B cell (primary cell): ENCODE measurements around the gene NSD1.

ENCODE experiments used
- EZH2 ChIP-seq: IDR thresholded peaks from 2 replicates; pipeline ENCODE4 v1.6.1; 2012; ENCODE audit warnings: borderline replicate concordance, low read depth, mild to moderate bottlenecking, moderate library complexity, low read length; ENCODE audit not compliant: insufficient read depth, poor library complexity, severe bottlenecking
- TF ChIP-seq, protein P1 (sequence below): fragments of 200-600 bp; IDR thresholded peaks from one replicate; pipeline ENCODE4 v1.8.0; 2022; ENCODE audit warnings: antibody characterized with exemption, mild to moderate bottlenecking

DNA sequence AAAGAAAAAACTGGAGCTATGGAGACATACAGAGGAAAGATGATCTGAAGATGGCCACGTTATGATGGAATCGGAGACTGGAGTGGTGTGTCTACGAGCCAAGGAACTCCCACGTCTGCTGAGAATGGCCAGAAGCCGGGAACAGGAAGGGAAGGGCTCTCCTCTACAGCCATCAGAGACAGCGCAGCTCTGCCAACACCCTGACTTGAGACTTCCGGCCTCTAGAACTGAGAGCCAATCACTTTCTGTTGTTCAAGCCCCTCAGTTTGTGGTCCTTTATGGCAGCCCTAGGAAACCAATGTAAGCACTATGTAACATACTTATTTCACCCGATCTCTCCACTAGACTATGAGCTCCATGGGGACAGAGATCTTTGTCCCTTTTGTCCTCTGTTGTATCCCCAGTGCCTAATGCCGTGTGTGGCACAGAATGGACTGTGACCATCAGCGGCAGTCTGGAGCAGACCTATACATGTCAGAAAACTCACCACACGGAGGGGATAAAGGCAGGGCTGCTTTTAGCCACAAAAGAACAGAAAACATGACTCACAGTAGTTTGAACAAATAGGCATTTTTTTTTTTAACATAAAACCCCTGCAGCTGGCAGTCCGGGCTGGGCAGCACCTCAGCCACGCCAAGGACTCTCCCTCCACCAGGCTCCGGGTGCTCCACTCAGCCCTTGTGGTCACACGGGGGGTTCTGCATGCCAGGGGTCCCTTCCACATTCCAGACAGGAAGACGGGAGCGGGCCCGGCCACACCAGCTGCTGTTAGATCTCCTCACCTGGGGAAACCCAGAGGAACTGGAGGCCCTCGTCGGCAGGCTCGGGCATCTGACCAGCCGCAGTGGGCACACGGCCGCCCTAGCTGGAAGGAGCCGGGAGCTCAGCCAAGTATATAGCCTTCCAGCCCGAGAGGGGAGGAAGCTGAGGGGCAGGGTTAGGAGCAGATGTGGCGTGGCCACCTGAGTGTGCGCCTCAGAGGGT lies 194.3 kb downstream of the NSD1 start:
- TF ChIP-seq, protein P1, sequence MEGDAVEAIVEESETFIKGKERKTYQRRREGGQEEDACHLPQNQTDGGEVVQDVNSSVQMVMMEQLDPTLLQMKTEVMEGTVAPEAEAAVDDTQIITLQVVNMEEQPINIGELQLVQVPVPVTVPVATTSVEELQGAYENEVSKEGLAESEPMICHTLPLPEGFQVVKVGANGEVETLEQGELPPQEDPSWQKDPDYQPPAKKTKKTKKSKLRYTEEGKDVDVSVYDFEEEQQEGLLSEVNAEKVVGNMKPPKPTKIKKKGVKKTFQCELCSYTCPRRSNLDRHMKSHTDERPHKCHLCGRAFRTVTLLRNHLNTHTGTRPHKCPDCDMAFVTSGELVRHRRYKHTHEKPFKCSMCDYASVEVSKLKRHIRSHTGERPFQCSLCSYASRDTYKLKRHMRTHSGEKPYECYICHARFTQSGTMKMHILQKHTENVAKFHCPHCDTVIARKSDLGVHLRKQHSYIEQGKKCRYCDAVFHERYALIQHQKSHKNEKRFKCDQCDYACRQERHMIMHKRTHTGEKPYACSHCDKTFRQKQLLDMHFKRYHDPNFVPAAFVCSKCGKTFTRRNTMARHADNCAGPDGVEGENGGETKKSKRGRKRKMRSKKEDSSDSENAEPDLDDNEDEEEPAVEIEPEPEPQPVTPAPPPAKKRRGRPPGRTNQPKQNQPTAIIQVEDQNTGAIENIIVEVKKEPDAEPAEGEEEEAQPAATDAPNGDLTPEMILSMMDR, result no peak
- TF ChIP-seq EZH2, result no peak
